Activated naive CD4-positive, alpha-beta T cell treated with Interleukin-2 at 50 U/mL for 16 hours (primary cell): ENCODE measurements around the gene HLA-E.
A peak's percentile ranks its signal among the peaks of the same experiment; 100 is the strongest.
"Not testable (repeated sequence)": the region's sequence is repeated elsewhere in the genome, so short reads cannot be mapped to it uniquely, and the experiment has no call there.

ENCODE experiments used
- DNase-seq: peaks from one replicate; pipeline ENCODE4 v3.0.0-alpha.2; 2020

Gene HLA-E

GRCh38 chr6:30481211-30481964 lies 7.9 kb upstream of the HLA-E start:
- no peak for DNase-seq

- DNase-seq = peak; percentile 86
Measured at GRCh38 chr6:30481965-30482644, 7.2 kb upstream of the HLA-E start.

GRCh38 chr6:30483677-30484279 lies 5.5 kb upstream of the HLA-E start:
- DNase-seq = no peak

DNA sequence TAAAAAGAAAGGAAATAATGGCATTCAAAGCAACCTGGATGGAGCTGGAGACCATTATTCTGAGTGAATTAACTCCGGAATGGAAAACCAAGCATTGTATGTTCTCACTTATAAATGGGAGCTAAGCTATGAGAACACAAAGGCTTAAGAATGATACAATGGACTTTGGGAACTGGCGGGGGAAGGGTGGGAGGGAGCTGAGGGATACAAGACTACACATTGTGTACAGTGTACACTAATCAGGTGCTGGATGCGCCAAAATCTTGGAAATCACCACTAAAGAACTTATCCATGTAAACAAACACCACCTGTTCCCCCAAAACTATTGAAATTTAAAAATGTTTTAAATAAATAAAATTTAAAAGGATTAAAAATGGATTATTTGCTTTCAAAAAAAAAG lies 4.1 kb upstream of the HLA-E start:
- DNase-seq = no peak

- DNase-seq = no peak
Measured at GRCh38 chr6:30487926-30488325, 1.4 kb upstream of the HLA-E start.

- DNase-seq = not testable (repeated sequence)
Measured at GRCh38 chr6:30488697-30489080, 620 bp upstream of the HLA-E start.

DNA sequence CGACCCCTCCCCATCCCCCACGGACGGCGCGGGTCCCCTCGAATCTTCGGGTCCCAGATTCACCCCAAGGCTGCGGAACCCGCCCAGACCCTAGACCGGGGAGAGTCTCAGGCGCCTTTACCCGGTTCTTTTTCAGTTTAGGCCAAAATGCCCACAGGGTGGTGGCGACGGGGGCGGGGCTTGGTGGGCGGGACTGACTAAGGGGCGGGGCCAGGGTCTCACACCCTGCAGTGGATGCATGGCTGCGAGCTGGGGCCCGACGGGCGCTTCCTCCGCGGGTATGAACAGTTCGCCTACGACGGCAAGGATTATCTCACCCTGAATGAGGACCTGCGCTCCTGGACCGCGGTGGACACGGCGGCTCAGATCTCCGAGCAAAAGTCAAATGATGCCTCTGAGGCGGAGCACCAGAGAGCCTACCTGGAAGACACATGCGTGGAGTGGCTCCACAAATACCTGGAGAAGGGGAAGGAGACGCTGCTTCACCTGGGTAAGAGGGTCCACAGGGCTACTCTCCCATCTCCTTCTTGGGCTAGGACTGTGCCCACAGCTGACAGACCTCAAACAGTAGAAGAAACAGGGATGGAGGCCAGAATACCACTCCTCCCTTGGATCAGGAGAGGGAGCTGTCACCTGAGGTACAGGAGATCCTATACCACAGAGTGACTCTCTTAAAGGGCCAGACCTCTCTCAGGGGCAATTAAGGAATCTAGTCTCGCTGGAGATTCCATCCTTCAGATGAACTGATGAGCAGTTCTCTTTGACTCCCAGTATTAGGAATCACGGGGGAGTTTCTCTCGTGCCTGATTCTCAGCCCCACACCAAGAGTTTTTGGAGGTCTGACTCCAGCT lies 942 bp downstream of the HLA-E start:
- DNase-seq = peak; percentile 84

- DNase-seq = not testable (repeated sequence)
Measured at GRCh38 chr6:30491291-30491953, 2.1 kb downstream of the HLA-E start.

GRCh38 chr6:30491991-30492952 lies 3.0 kb downstream of the HLA-E start:
- DNase-seq = no peak

GRCh38 chr6:30493643-30494250 lies 4.4 kb downstream of the HLA-E start:
- peak; percentile 45 for DNase-seq

DNA sequence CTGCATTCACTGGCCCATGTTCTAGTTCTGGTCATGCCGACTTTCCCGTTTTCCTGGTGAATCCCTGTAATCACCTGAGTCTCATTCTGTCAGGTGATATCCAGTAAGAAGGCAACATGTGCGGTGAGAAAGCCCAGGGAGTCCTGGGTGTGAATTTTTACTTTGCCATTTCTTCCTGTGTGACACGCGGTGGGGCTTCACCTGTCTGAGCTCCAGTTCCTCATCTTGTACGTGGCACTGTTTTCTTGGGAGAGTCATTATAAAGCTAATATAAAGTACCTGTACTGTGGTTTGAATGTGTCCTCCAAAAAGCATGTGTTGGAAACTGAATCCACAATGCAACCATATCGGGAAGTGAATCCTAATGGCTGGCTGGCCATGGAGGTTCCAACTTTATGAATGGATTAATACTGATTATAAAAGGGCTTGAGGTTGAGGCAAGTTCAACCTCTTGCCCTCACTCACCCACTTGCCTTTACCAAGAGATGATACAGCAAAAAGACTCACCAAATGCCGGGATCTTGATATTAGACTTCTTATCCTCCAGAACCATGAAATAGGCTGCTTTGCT lies 5.1 kb downstream of the HLA-E start:
- DNase-seq = no peak

GRCh38 chr6:30495060-30495459 lies 5.8 kb downstream of the HLA-E start:
- DNase-seq = not testable (repeated sequence)

DNA sequence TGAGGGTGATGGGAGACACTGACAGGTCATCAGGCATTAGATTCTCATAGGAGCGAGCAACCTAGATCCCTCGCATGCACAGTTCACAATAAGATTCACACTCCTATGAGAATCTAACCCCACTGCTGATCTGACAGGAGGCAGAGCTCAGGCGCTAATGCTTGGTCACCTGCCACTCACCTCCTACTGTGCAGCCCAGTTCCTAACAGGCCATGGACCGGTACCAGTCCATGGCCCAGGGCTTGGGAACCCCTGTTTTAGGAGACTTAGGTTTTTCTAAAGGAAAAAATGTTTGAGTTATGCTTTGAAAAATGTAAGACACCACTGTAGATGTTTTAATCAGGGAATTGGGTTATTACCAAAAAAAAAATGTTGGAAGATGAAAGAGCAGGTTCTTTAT lies 6.7 kb downstream of the HLA-E start:
- no peak for DNase-seq

GRCh38 chr6:30497261-30497599 lies 7.9 kb downstream of the HLA-E start:
- not testable (repeated sequence) for DNase-seq

- no peak for DNase-seq
Measured at GRCh38 chr6:30497714-30498113, 8.4 kb downstream of the HLA-E start.

- DNase-seq = not testable (repeated sequence)
Measured at GRCh38 chr6:30498705-30499104, 9.4 kb downstream of the HLA-E start.

DNA sequence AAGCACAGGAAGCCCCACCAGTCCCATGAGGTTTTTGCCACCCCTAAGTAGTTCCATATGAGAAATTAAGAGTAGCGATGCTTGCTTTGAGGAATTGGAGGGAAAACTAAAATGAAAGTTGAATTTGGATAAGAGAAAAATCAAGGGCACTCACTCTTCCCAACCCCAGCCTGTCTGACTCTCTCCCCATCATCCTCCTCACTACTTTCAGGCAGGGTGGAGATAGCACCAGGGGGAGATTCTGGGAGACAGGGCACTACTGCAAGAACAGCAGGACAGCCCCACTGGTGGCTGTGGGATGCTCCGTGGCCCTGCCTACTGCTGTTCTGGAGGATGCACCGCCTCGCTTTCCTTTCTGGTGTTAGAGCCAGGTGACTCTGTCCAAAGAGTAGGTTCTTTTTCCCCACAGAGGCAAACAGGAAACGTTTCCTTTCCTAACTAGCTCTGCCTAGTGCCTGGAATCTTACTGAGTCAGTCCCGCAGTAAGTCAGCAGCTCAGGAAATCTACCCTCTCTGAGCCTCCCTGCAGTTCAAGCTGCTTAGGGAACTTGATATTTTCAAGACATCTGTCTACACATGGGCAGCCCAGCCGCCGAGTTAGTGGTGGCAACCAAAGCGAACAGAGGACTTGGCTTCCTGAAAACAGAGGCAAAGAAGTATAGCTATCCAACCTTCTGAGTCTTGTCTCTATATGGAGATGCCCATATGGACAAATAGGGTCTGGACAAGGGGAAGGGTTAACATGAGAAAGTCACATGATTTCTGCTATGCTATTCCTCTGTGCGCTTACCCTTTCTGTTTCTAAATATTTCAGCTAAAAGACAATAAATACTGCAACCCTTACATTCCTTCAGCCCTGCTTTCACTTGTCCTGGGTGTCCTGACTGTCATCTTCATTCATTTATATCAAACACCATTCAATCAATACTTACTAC lies 11.4 kb downstream of the HLA-E start:
- DNase-seq = no peak

DNA sequence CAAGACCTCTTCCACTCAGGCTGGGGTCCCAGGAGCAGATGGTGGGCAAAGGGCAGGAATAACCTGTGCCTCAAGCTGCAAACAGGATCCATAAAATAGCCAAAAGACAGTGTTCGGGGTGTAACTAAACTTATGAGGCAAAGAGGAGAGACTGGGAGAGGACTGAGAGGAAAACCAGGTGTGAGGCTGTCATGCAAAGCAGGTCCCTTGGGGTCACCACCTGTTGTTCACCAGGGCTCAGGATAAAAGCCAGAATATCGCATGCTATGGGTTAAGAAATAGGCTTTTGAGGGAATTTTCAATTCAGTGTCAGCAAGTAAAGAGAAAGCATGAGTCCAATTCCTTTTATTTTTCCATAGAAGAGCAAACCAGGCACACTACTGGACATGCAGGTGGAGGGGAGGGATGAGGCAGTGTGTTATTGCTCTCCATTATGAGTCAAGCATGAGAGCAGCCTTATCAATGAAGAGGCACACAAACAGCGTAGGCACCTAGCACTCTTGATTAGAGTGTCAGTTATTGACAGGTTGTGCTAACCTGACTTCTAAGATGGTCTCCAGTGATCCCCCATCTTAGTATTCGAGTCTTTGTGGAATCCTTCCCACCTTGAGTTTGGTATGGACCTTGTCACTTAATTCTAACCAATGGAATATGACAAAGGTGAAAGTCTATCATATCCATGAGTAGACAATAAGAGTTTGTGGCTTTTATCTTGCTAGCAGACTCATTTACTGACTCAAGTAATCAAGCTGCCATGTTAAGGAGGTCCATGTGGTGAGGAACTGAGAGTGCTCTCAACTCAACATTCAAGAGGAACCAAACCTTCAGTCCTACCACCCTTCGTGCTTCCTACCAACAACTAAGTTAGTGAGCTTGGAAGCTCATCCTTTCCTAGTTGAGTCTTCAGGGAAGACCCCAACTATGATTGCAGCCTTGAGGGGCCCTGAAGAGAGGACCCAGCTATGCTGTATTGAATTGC lies 18.8 kb downstream of the HLA-E start:
- no peak for DNase-seq
